KBM-7 (cell line): ENCODE measurements around the gene TMEM150C.
"Not testable (repeated sequence)": the region's sequence is repeated elsewhere in the genome, so short reads cannot be mapped to it uniquely, and the experiment has no call there.

Experiments
- DNase-seq: peaks from one replicate; pipeline ENCODE4 v3.0.0-alpha.2; 2015
- in situ Hi-C: fragments of 300-500 bp; cut with MboI; formaldehyde crosslinking; loops from 2 replicates; pipeline ENCODE4 v1.14.3; 2020; ENCODE audit warnings: low sequenced_read_pairs, low pct_unique_long_range_greater_than_20kb, mixed read lengths

The TMEM150C gene

DNA sequence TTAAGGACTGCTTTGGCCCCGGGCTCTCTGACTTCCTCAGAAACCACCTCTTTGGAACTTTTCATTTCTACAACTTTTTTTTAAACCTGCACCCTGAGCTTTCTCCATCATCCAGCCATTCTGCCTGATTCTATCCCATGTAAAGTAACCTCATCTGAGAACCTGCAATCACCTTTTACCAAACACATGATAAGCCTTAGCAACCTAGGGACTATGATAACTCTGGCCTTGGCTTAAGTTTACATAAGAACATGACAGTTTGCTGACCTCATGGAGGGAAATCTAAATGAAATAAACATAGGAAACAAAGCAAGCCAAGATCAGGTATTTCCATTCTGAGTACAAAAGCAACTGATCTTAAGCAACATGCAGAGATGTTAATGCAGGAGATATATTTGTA is 15.7 kb upstream of the TMEM150C start:
- no peak for DNase-seq
- in situ Hi-C loops, result no loop called here

DNA sequence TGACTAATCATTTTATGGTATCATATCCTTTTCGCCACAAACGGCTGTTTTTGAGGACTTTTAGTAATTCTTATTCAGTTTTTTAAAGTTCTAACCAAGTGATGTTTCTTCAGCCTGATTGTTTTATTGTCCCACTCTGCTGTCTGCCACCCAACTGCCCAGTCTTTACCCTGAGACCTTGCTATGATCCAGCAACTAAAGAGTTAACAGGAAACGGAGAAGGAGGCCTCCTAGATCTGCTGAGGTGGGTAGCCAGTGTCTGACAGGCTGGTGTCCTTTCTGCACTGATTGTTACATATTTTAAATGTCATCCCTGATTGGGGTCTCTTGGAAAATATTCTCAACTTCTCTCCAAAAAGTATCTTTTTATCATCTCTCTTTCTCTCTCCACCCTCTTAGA is 7.9 kb upstream of the TMEM150C start:
- no peak for DNase-seq

DNA sequence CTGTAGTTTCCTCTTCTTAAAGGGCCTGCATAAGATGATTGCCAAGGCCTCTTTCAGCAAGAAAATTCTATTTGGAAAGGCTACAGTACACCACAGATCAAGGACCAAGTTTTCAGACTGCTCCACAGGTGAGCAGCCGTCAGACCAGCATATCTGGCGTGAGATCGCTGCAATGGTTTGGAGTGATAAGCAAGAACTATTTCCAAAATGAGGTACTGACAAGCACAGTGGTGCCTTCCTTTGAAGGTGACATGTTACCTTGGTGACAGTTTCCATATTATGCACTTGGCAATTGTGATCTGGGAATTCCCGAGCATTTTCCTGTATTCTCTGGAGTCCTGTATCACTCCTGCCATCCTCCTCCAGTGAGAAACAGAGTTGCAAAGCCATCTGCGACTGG is 7.3 kb upstream of the TMEM150C start:
- no peak for DNase-seq
- in situ Hi-C loops, result no loop called here

More for the DNA sequence above, 7.9 kb upstream of the TMEM150C start:
- in situ Hi-C loops, result no loop called here

DNA sequence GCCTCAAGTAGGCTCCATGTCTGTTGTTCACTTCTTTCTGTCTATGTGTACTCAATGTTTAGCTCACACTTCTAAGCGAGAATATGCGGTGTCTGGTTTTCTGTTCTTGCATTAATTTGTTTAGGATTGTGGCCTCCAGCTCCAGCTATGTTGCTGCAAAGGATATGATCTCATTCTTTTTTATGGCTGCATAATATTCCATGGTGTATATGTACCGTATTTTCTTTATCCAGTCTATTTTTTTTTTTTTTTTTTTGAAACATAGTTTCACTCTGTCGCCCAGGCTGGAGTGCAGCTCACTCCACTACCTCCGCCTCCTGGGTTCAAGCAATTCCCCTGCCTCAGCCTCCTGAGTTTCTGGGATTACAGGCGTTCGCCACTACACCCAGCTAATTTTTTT is 5.7 kb upstream of the TMEM150C start:
- no peak for DNase-seq
- in situ Hi-C loops, result no loop called here

DNA sequence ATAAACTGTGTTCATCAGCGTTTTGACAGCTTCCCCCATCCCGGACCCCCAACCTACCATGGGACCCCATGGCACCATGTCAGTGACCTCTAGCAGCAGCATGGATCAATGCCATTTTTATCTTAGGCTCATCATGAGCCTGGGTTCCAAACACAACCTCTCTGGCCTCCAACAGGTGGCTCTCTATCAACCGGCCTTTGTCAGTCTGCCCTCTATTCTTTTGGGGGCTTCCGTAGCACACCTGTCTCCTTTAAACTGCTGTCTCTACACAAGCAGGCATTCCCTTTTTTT is 721 bp upstream of the TMEM150C start:
- in situ Hi-C loops, result no loop called here
- DNase-seq, result no peak

DNA sequence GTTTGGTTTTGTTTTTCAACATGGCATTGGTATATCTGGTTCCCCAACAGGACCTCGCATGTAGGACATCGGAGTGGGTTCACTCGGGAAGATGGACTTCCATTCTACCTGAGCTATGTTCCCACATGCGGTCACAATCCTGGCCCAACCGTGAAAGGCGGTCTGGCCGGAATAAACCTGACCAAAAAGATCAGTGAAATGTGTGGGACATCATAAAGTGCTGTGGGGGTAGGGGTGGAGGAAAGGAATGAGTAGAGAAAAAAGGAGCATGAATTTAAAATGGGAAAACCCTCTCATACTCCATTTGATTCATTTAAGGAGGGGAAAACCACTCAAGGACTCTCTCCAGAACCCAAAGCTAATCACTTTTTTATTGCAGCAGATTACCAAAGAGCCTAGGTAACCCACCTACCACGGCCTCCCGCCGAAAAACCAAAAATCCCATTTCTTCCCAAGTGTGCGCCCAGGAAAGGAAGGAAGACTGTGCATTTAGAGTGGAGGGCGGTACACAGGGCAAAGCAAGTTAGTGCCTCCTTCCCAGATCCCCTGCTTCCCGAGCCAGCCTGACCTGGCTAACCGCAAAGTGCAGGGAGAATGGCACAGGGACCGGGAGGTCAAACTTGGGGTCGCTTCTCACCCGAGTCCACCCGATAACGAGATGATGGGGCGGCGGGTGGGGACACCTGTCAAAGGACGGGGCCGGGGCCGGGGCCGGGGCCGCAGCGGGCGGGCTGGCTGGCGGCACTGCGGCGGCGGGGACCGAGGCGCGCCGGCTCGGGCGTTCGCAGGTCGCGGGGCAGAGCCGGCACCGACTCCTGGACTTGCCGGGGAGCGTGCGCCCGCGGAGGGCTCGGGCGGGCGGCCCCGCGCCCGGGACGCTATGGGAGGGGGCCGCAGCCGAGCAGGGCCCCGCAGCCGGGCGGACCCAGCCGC is 669 bp downstream of the TMEM150C start:
- DNase-seq, result peak; percentile 11
- in situ Hi-C loops, result no loop called here

DNA sequence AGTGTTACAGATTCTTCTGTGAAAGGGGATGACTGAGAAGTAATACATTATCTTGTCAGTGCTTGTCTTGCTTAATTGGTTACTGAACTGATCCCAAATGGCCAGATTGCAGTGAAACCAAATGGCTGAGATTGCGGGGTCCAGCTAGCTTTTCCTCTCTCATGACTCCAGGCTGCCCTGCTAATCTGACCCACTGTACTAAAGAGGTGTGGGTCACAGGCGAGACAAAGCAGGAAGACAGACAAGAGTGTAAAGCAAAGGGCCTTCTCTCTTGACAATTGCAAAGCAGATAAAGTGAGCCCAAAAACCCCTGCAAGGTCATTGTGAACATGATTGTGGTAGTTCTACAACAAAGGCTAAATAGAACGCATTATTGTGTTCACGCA is 2.1 kb downstream of the TMEM150C start:
- in situ Hi-C loops, result no loop called here
- no peak for DNase-seq

DNA sequence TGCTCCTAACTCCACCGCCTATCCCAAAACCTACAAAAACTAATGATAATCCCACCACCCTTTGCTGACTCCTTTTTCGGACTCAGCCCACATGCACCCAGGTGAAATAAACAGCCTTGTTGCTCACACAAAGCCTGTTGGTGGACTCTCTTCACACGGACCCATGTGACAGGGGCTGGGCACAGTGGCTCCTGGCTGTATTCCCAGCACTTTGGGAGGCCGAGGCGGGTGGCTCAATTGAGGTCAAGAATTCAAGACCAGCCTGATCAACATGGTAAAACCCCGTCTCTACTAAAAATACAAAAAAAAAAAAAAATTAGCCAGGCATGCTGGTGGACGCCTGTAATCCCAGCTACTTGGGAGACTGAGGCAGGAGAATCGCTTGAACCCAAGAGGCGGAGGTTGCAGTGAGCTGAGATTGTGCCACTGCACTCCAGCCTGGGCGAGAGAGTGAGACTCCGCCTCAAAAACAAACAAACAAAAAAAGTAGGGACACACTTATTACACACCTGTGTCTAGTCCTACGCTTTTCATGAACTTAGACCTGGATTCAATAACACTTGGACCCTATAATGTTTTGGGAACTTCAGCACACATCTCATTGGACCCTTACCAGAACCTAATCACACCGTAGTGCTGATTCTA is 2.6 kb downstream of the TMEM150C start:
- in situ Hi-C loops, DNase-seq: not testable (repeated sequence)

DNA sequence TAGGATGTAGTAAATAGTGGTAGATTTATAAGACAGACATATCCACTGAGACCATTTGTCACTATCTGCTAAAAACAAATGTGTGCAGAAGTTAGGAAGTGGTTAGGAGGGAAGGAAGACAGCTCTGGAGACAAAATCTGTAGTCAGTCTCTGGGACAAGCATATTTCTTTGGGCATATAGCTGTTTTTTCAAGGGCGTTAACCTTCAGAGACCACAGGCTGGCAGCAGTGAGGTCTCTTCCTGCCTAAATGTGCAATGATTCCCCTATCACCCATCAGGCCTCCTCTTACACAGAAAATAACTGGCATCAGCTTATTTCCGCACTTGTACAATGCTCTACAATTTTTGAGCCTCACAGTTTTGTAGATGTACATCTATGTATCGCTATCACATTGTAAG is 6.5 kb downstream of the TMEM150C start:
- in situ Hi-C loops, result no loop called here
- DNase-seq, result peak; percentile 47

DNA sequence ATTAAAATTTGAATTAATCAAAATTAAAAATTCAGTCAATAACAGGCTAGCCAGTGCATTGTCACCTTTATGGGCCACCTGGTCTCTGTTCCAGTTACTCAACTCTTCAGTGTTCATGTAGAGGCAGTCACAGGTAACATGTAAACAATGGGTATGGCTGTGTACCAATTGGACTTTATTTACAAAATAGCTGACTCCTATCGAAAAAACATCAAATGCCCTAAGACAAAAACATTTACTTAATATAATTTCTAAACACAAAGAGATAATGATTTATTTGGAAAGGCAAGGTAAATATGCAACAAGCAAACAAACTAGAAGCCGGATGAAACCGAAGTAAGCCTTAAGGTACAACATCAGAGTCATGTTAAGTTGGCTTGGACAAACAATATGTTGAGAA is 8.8 kb downstream of the TMEM150C start:
- DNase-seq, result no peak
- in situ Hi-C loops, result no loop called here

DNA sequence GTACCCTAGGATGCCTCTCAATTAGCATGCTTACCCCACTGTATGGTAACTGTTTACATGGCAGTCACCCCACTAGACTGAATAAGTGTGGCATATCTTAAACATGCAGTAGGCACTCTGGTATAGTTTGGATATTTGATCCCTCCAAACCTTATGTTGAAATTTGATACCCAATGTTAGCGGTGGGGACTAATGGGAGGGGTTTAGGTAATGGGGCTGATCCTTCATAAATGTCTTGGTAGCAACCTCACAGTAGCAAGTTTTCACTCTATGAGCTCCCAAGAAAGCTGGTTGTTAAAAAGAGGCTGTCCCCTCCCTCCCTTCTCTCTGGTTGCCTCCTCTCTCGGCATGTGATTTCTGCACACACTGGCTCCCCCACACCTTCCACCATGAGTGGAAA is 10.1 kb downstream of the TMEM150C start:
- no peak for DNase-seq
- in situ Hi-C loops, result no loop called here

DNA sequence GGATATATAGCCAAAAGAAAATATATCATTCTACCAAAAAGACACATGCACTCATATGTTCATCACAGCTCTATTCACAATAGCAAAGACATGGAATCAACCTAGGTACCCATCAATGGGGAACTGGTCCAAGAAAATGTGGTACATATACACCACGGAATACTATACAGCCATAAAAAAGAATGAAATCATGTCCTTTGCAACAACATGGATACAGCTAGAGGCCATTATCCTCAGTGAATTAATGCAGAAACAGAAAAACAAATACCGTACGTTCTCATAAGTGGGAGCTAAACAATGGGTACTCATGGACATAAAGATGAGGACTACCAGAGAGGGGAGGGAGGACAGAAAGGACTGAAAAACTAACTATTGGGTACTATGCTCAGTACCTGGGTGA is 13.9 kb downstream of the TMEM150C start:
- DNase-seq, in situ Hi-C loops: not testable (repeated sequence)

DNA sequence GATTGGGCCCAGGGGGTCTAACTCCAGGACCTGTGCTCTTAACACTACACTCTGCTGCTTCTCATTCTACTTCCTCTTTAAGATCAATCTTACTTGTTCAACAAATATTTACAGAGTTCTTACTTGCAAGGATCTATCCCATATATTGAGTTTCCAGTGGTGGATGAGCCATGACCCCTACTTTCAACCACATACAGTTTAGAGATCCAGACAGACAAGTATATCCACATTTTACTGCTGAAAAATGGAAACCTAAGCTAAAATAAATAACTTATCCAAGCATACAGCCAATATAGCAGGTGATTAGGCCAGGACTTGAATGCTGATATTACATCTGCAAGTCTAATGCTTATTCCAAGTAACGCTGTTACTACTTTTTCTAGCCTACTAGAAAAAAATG is 18.7 kb downstream of the TMEM150C start:
- in situ Hi-C loops, result no loop called here
- no peak for DNase-seq

DNA sequence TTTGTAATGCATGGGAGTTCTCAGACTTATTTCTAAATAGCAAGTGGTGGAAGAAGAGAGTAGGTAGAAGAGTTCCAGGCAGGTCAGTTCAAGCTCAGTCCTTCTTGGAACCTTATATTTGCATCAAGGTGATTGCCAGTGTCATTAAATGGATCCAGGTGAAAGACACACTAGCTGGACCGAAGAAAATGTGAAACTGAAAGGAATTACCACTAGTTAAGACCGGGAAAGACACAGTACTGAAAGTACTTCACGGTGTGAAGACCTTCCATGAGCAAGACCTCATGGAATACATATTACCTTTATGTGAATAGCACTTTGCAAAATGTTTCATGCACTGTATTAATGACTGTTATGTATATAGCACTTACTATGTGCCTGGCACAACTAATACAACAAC is 19.1 kb downstream of the TMEM150C start:
- in situ Hi-C loops, result no loop called here
- no peak for DNase-seq

DNA sequence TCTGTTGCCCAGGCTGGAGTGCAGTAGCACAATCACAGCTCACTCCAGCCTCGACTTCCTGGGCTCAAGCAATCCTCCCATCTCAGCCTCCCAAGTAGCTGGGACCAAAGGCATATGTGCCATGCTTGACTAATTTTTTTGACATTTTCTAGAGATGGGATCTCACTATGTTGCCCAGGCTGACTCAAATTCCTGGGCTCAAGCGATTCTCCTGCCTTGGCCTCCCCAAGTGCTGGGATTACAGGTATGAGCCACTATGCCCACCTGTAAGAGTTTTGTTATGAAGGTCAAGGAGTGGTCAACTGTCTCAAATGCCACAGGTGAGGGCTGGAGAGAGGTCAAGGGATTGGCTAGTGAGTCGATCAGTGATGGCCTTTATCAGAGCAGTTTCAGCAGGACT is 32.5 kb downstream of the TMEM150C start:
- in situ Hi-C loops, result no loop called here

DNA sequence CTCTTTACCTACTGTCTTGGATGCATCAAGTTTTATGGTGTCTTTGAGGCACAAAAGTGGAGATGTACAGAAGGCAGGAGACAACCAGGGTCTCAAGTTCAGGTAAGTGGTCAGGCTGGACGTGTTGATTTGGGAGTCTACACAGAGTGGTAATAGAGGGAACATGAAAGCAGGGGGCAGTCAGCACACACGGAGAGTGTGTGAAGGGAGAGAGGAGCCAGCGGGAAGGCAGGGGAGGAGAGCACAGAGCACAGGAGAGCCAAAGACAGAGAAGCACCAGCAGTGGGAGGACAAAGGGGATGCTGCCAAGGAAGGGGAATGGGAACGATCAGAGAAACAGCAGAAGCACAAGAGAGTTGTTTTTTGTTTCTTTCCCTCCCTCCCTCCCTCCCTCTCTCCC is 32.9 kb downstream of the TMEM150C start:
- in situ Hi-C loops, result no loop called here
- DNase-seq, result no peak

More for the DNA sequence above, 32.5 kb downstream of the TMEM150C start:
- no peak for DNase-seq

DNA sequence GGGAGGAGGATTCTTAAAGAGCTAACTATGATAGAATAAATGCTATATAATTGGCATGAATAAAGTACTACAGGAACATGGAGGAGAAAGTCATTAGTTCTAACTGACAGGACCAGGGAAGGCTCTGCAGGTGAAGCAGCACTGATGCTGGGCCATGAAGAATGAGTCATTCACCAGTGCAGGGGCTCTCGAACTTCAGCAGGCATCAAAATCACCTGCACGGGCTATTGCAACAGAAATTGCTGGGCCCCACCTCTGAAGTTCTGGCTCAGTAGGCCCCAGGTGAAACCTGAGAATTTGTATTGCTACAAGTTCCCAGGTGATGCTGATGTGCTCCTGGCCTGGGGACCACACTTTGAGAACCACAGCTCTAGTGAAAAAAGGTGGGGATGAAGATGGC is 33.7 kb downstream of the TMEM150C start:
- no peak for DNase-seq
- in situ Hi-C loops, result no loop called here

DNA sequence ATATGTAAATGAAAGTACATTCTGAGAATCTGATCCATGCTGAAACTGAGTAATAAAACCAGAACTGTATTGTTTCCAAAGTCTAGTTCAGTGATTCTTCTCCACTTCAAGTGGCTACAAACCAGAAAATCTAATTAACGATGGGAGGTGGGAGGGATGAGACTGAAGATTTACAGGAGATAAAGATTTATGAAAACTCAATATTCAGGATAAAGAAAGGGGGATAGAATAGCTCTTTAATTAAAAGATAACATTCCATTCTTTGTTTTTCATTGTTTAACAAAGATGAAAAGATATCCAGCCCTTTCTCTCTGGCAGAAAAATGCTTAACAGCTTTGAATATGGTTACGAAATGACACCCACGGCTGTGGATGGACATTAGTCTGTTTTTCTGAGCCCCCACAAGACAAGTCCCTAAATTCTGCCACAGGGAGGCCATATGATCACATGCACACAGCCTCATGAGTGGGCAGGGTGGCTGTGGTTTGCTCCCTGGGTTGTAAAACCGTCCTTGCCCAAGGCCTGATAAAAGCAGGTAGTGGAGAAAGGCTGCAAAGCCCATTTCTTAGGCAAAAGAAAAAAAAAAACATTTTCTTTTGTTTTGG is 36.4 kb downstream of the TMEM150C start:
- peak; percentile 47 for DNase-seq
- in situ Hi-C loops, result no loop called here

DNA sequence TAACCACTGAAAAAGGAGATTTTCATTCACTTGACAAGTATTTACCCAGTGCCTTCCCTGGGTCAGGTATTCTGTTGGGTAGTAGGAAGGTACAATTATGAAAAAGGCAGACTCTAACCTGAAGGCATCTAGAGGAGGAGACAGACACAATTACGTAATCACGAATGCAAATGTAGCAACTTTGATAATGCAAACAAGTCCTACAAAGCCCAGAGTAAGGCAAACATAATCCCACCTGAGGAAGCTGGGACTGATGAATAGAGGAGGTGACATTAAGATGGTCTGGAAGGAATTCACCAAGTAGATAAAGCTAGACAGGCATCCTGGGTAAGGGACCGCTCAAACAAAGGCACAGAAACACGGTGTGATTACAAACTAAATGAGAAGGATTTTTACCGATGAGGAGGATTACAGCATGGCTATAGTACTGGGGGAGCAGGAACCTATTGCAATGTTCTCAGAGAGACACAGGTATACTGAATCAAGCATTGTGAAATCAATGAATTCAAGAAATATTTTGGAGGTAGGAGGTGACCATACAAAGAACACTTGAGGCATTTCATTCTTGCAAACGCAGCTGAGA is 37.1 kb downstream of the TMEM150C start:
- in situ Hi-C loops, result no loop called here
- no peak for DNase-seq

DNA sequence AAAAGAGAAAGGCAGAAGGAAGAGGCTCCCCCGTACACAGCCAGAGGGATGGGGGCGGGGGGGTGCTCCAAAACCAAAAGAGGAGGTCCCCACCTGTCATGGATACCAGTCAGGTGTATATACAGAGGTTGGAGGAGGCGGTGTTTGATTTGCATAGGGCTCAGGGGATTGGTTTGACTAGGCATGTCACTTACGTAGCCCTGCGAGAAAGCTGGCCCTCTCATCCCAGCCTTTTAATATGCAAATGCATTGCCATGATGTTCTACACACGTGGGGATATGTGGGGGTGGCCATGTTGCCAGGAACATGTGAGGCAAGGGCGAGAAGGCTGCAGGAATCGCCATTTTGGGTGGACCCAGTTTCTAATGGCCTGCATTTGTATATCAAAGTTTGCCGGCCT is 38.6 kb downstream of the TMEM150C start:
- in situ Hi-C loops, result no loop called here
- no peak for DNase-seq
